Activated T-helper 1 cell treated with anti-CD3 and anti-CD28 coated beads, Interleukin-12 subunit alpha, Interleukin-12 subunit beta, Interleukin-2, Interleukin-4 antibody, amounts not matched to agents 30 ng/mL and 10 ng/mL and 1 ng/mL, durations not matched to agents 14 hours and 24 hours and 36 hours (primary cell): ENCODE data around the gene APOL2. TPM values are rescaled to one million over a fixed set of nuclear protein-coding genes. Genes with fewer than 3 reads are reported as not detected.

ENCODE experiments used
- DNase-seq: peaks from one replicate; pipeline ENCODE4 v3.0.0; 2021; ENCODE audit warnings: low spot score
- H3K27ac Mint-ChIP-seq: one replicate; pipeline ENCODE4 v1.8.0; 2021; ENCODE audit warnings: mild to moderate bottlenecking, mixed read lengths
- H3K27me3 Mint-ChIP-seq: one replicate; pipeline ENCODE4 v1.8.0; 2022; ENCODE audit warnings: mild to moderate bottlenecking, moderate library complexity, mixed read lengths; ENCODE audit not compliant: insufficient read depth
- H3K36me3 Mint-ChIP-seq: one replicate; pipeline ENCODE4 v1.8.0; 2021; ENCODE audit warnings: low read depth, mixed read lengths
- H3K4me1 Mint-ChIP-seq: one replicate; pipeline ENCODE4 v1.8.0; 2021; ENCODE audit warnings: low read depth, mixed read lengths
- H3K4me3 Mint-ChIP-seq: one replicate; pipeline ENCODE4 v1.8.0; 2021; ENCODE audit warnings: mild to moderate bottlenecking, moderate library complexity, mixed read lengths
- H3K9me3 Mint-ChIP-seq: one replicate; pipeline ENCODE4 v1.8.0; 2021; ENCODE audit warnings: mixed read lengths
- intact Hi-C: fragments of 100-400 bp; cut with micrococcal nuclease; formaldehyde crosslinking; loops from one replicate; pipeline ENCODE4 v1.15.1; 2024
- total RNA-seq: library from RNA; stranded (reverse); gene quantifications from 2 replicates; pipeline ENCODE4 v1.2.3, GENCODE V29; 2022

The APOL2 gene
- total RNA-seq, 1 donor from 2014 or later = 54.4 TPM

- no peak for DNase-seq
- H3K27me3 Mint-ChIP-seq = no peaks in the 10 kb centered on the region
- peaks cover 4% of the 10 kb centered on the region for H3K4me1 Mint-ChIP-seq
- intact Hi-C loops = no loop called here
- H3K4me3 Mint-ChIP-seq = no peak overlapping the region
- H3K36me3 Mint-ChIP-seq = no peaks in the 10 kb centered on the region
- H3K9me3 Mint-ChIP-seq = peaks cover 20% of the 10 kb centered on the region
- no peak overlapping the region for H3K27ac Mint-ChIP-seq
These were observed 7.4 kb upstream of the APOL2 start for GRCh38 chr22:36246718-36247117.

DNA sequence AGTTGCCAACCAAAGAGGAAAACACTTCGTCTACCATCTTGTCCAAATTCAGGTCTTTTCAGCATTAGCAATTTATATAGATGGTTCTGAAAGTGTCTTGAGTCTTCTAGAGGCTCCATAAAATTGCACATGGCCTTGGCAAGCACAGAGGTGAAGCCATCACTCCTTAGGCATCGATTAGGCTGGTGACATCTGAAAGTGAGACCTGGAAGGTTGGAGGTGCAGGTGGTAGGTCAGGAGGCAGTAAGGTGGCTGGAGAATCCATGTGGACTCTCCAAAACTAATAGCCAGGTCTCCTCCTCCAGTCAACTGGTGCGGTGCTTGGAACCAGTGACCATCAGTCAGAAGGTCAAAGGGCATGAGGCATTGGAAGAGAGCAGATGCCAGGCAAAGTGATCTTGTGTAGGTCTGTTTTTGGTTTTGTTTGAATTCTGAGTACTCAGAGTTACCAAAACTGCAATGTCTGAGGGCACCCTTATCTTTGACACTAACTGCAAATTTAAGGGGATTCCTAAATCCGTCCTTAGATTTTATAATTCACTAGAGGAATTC, 6.6 kb upstream of the APOL2 start:
- no peaks in the 10 kb centered on the region for H3K27me3 Mint-ChIP-seq
- H3K36me3 Mint-ChIP-seq = no peaks in the 10 kb centered on the region
- peaks cover 20% of the 10 kb centered on the region for H3K9me3 Mint-ChIP-seq
- no peak for DNase-seq
- H3K4me1 Mint-ChIP-seq = no peaks in the 10 kb centered on the region
- H3K27ac Mint-ChIP-seq = no peak overlapping the region
- intact Hi-C loops = no loop called here
- H3K4me3 Mint-ChIP-seq = no peak overlapping the region

DNA sequence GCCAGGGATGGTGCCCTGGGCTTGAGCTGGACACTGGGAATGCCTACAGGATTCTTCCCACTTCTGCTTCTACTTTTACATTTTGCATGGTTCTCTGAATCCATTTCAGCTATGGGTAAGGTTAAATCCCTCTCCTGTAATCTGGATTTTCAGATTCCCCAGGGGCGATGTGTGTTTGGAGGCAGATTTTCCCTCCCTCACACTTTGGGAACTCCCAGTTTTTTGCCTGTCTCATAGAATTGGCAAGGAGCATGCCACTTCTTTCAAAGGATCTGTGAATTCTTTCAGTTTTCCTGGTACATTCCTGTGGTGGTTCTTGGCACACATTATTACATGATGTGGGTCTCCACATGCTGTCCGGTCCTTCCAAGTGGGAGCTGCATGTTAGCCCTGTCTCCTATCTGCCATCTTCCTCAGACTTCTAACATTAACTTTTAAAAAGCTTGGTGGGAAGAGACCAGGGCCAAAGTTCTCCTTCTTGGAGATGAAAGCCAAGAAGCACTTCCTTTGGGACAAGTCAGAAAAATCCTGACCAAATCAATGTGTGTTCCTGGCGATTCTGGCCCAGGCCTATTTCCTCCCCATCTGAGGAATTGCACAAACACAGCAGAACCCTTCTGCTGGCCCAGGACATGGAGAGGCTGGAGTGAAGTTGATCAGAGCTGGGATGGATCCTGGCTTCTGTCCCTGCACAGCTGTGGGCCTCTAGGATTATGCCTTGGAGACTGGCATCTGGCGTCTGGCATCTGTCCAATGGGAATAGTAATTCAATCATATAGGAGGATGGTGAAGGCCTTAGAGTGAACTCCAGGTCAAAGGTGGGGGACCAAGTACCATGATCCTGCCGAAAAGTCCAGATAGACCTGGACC, 5.4 kb upstream of the APOL2 start:
- no peaks in the 10 kb centered on the region for H3K36me3 Mint-ChIP-seq
- H3K4me1 Mint-ChIP-seq = peaks cover 9% of the 10 kb centered on the region
- H3K9me3 Mint-ChIP-seq = peaks cover 20% of the 10 kb centered on the region
- no peaks in the 10 kb centered on the region for H3K27me3 Mint-ChIP-seq
- no peak for DNase-seq
- intact Hi-C loops = no loop called here
- no peak overlapping the region for H3K27ac Mint-ChIP-seq
- H3K4me3 Mint-ChIP-seq = no peak overlapping the region

- no peak overlapping the region for H3K27ac Mint-ChIP-seq
- intact Hi-C loops = no loop called here
These were observed 4.7 kb upstream of the APOL2 start for GRCh38 chr22:36243986-36244385.

GRCh38 chr22:36239150-36239400, 252 bp downstream of the APOL2 start:
- DNase-seq = no peak
- intact Hi-C loops = loop anchor here (1.0 to 10.0 kb wide), 8 partner anchors 15 to 590 kb away; partner anchors contain the start of genes APOL3, APOL6, EIF3D and FOXRED2
- Mint-ChIP-seq H3K27me3 (no peaks in the 10 kb centered on the region), H3K4me1 (peaks cover 59% of the 10 kb centered on the region), H3K36me3 (peaks cover 40% of the 10 kb centered on the region), H3K27ac (peak overlapping the region; percentile 97), H3K4me3 (peak overlapping the region; percentile 99), H3K9me3 (peaks cover 16% of the 10 kb centered on the region)

More at GRCh38 chr22:36243986-36244385, 4.7 kb upstream of the APOL2 start:
- Mint-ChIP-seq H3K4me1 (peaks cover 16% of the 10 kb centered on the region), H3K4me3 (no peak overlapping the region), H3K9me3 (peaks cover 17% of the 10 kb centered on the region), H3K36me3 (peaks cover 4% of the 10 kb centered on the region), H3K27me3 (no peaks in the 10 kb centered on the region)
- DNase-seq = no peak

GRCh38 chr22:36238373-36239149, 766 bp downstream of the APOL2 start:
- intact Hi-C loops = loop anchor here (1.0 to 10.0 kb wide), 9 partner anchors 16 to 590 kb away; partner anchors contain the start of genes APOL3, APOL6, EIF3D and FOXRED2
- no peak for DNase-seq
- peak overlapping the region; percentile 97 for H3K27ac Mint-ChIP-seq
- H3K4me1 Mint-ChIP-seq = peaks cover 65% of the 10 kb centered on the region
- no peaks in the 10 kb centered on the region for H3K27me3 Mint-ChIP-seq
- peaks cover 16% of the 10 kb centered on the region for H3K9me3 Mint-ChIP-seq
- H3K4me3 Mint-ChIP-seq = peak overlapping the region; percentile 99
- peaks cover 45% of the 10 kb centered on the region for H3K36me3 Mint-ChIP-seq

GRCh38 chr22:36237462-36238372, 1.6 kb downstream of the APOL2 start:
- H3K27me3 Mint-ChIP-seq = no peaks in the 10 kb centered on the region
- H3K9me3 Mint-ChIP-seq = peaks cover 13% of the 10 kb centered on the region
- peak overlapping the region; percentile 97 for H3K27ac Mint-ChIP-seq
- peak overlapping the region; percentile 99 for H3K4me3 Mint-ChIP-seq
- DNase-seq = no peak
- H3K36me3 Mint-ChIP-seq = peaks cover 52% of the 10 kb centered on the region
- peaks cover 70% of the 10 kb centered on the region for H3K4me1 Mint-ChIP-seq
- intact Hi-C loops = loop anchor here (1.0 to 10.0 kb wide), 5 partner anchors 150 to 589 kb away; partner anchors contain the start of genes APOL6, EIF3D and MYH9

- peaks cover 62% of the 10 kb centered on the region for H3K36me3 Mint-ChIP-seq
- DNase-seq = no peak
- H3K4me1 Mint-ChIP-seq = peaks cover 75% of the 10 kb centered on the region
- H3K27ac Mint-ChIP-seq = peak overlapping the region; percentile 68
- H3K4me3 Mint-ChIP-seq = peak overlapping the region; percentile 99
- intact Hi-C loops = loop anchor here (5.0 to 10.0 kb wide), 2 partner anchors 151 to 172 kb away; partner anchors contain the start of gene MYH9
- H3K27me3 Mint-ChIP-seq = no peaks in the 10 kb centered on the region
- H3K9me3 Mint-ChIP-seq = peaks cover 8% of the 10 kb centered on the region
These were observed 2.7 kb downstream of the APOL2 start for GRCh38 chr22:36236388-36237319.

GRCh38 chr22:36235585-36235984, 3.7 kb downstream of the APOL2 start:
- no peak for DNase-seq
- H3K36me3 Mint-ChIP-seq = peaks cover 71% of the 10 kb centered on the region

DNA sequence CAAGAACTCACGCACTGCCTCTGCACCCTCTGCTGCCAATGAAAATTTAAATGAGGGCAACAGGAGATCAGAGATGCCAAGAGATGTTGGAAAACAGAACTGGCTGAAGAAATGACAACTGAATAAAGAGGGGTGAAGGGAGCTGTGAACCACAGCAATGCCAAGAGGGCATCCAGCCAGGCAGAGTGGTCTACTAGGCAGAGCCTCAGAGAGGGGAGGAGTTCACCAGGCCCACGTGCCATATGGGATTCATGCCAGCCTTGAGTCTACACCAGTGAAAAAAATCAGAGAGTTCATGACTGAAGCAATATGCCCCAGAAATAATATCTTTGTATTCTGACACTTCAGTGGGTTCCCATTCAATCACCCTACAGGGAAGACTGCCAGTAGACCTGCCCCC, 4.4 kb downstream of the APOL2 start:
- H3K4me1 Mint-ChIP-seq = peaks cover 75% of the 10 kb centered on the region
- H3K4me3 Mint-ChIP-seq = peak overlapping the region; percentile 72
- DNase-seq = no peak
- peak overlapping the region; percentile 61 for H3K27ac Mint-ChIP-seq
- peaks cover 75% of the 10 kb centered on the region for H3K36me3 Mint-ChIP-seq
- H3K27me3 Mint-ChIP-seq = no peaks in the 10 kb centered on the region
- peaks cover 8% of the 10 kb centered on the region for H3K9me3 Mint-ChIP-seq
- intact Hi-C loops = loop anchor here (5.0 to 10.0 kb wide), 2 partner anchors 152 to 170 kb away; partner anchors contain the start of gene MYH9

More at GRCh38 chr22:36235585-36235984, 3.7 kb downstream of the APOL2 start:
- peak overlapping the region; percentile 72 for H3K4me3 Mint-ChIP-seq
- H3K27me3 Mint-ChIP-seq = no peaks in the 10 kb centered on the region
- H3K9me3 Mint-ChIP-seq = peaks cover 8% of the 10 kb centered on the region
- H3K4me1 Mint-ChIP-seq = peaks cover 82% of the 10 kb centered on the region
- intact Hi-C loops = loop anchor here (5.0 to 10.0 kb wide), 2 partner anchors 152 to 171 kb away; partner anchors contain the start of gene MYH9
- peak overlapping the region; percentile 68 for H3K27ac Mint-ChIP-seq

DNA sequence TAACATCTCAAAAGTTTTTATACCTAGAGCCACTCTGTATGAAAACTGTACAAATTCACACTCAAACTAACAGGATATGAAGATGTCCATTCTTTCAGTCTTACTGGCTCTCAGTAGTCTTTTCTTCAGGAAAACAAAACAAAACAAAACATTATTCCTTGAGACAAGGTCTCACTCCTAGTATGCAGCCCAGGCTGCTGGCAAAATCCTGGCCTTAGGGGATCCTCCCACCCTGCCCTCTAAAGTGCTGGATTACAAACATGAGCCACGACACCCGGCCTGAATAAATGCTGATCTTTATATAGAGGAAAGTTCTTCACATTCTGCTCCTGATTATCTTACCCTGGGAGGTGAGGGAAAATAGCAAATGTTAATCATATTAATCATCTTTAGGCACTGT, 5.1 kb downstream of the APOL2 start:
- peaks cover 68% of the 10 kb centered on the region for H3K4me1 Mint-ChIP-seq
- peaks cover 78% of the 10 kb centered on the region for H3K36me3 Mint-ChIP-seq
- peak overlapping the region; percentile 61 for H3K27ac Mint-ChIP-seq
- H3K4me3 Mint-ChIP-seq = peak overlapping the region; percentile 70
- no peaks in the 10 kb centered on the region for H3K27me3 Mint-ChIP-seq
- DNase-seq = no peak
- H3K9me3 Mint-ChIP-seq = peaks cover 8% of the 10 kb centered on the region
- intact Hi-C loops = loop anchor here (10.0 kb wide), 1 partner anchor 169 kb away; no protein-coding TSS in a partner anchor
